ENCODE measurements around the gene PEDS1. TPM values are rescaled to one million over a fixed set of nuclear protein-coding genes. Genes with fewer than 3 reads are reported as not detected.

PEDS1 gene
- total and polyA plus RNA-seq, 2 of the 13 experiments (the other 11 are each of a cell fraction or from before 2014, with no cell fraction given): 30.5 to 93.9 TPM

DNA sequence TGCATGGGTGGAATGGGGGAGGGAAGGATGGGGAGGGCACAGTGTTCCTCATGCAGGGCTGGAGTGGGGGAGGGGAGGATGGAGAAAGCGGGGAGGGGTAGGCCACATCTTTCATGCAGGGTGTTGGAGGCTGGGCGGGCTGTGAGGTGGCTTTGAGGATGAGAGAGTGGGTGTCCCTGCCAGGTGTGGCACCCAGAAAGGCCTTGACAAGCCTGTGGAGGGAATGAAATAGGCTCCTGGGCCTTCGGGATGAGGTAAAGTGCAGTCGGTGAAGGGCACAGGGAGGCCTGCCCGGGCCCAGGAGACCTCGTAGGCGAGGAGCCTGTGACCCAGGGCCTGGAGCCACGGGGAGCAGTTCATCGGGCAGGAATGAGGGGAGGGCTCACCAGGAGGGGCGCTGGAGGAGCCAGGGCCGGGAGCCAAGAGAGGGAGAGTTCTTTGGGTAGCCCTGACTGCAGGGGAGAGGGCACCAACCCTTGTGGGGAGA, 44.7 kb upstream of the PEDS1 start (continued):
- TF ChIP-seq TEF (CRISPR knock-in tag; IDR thresholded peaks at IDR 0.05): no peak
- no peak for TF ChIP-seq ZNF296 (CRISPR knock-in tag; conservative IDR thresholded peaks at IDR 0.05)
- TF ChIP-seq, protein P1, sequence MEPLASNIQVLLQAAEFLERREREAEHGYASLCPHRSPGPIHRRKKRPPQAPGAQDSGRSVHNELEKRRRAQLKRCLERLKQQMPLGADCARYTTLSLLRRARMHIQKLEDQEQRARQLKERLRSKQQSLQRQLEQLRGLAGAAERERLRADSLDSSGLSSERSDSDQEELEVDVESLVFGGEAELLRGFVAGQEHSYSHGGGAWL (CRISPR knock-in tag; IDR thresholded peaks at IDR 0.05): no peak
- TF ChIP-seq ZNF709 (CRISPR knock-in tag; IDR thresholded peaks at IDR 0.05): no peak
- no peak for TF ChIP-seq ATF1 (CRISPR knock-in tag; IDR thresholded peaks at IDR 0.05)
- TF ChIP-seq CBX2 (IDR thresholded peaks at IDR 0.05; ENCODE audit: low read depth, low read length): no peak
- no peak for TF ChIP-seq CBX2 (CRISPR knock-in tag; IDR thresholded peaks at IDR 0.05; ENCODE audit: low read depth)
- TF ChIP-seq NR2C2 (CRISPR knock-in tag; IDR thresholded peaks at IDR 0.05; ENCODE audit: borderline replicate concordance): no peak
- TF ChIP-seq ZSCAN25 (CRISPR knock-in tag; IDR thresholded peaks at IDR 0.05): peak; percentile 71; the same call in 1 of the 2 replicates
- TF ChIP-seq HOXD1 (CRISPR knock-in tag; IDR thresholded peaks at IDR 0.05): no peak
- no peak for TF ChIP-seq ZBTB7B (CRISPR knock-in tag; IDR thresholded peaks at IDR 0.05)
- no peak for TF ChIP-seq ZNF792 (CRISPR knock-in tag; IDR thresholded peaks at IDR 0.05)
- TF ChIP-seq SOX5 (CRISPR knock-in tag; IDR thresholded peaks at IDR 0.05; ENCODE audit: borderline replicate concordance): no peak
- TF ChIP-seq ZNF569 (CRISPR knock-in tag; IDR thresholded peaks at IDR 0.05; ENCODE audit: borderline replicate concordance): no peak
- no peak for TF ChIP-seq THAP7 (CRISPR knock-in tag; IDR thresholded peaks at IDR 0.05)
- no peak for TF ChIP-seq CAMTA2 (CRISPR knock-in tag; IDR thresholded peaks at IDR 0.05; ENCODE audit: borderline replicate concordance)
- no peak for TF ChIP-seq ELF1 (CRISPR knock-in tag; IDR thresholded peaks at IDR 0.05)
- TF ChIP-seq SUZ12 (IDR thresholded peaks at IDR 0.05; ENCODE audit: low read depth, low read length): no peak
- peak; percentile 78; the same call in 1 of the 2 replicates for TF ChIP-seq ZNF768 (CRISPR knock-in tag; IDR thresholded peaks at IDR 0.05)
- 0 out of 2 replicates have a peak, but pooled peaks have one; percentile 26 for TF ChIP-seq CHD2 (IDR thresholded peaks at IDR 0.05; ENCODE audit: low read depth, low read length)
- no peak for TF ChIP-seq AGO1 (IDR thresholded peaks at IDR 0.05; ENCODE audit: low read depth, low read length, poor library complexity, severe bottlenecking)
- no peak for TF ChIP-seq HINFP (CRISPR knock-in tag; IDR thresholded peaks at IDR 0.05; ENCODE audit: low read depth)
- no peak for TF ChIP-seq KLF9 (CRISPR knock-in tag; IDR thresholded peaks at IDR 0.05; ENCODE audit: low read depth)
- 0 out of 2 replicates have a peak, but pooled peaks have one; percentile 22 for TF ChIP-seq KDM5B (CRISPR knock-in tag; IDR thresholded peaks at IDR 0.05; ENCODE audit: borderline replicate concordance)
- TF ChIP-seq KLF6 (CRISPR knock-in tag; IDR thresholded peaks at IDR 0.05): no peak
- TF ChIP-seq TIGD3 (CRISPR knock-in tag; IDR thresholded peaks at IDR 0.05; ENCODE audit: borderline replicate concordance): no peak
- TF ChIP-seq ZNF816 (CRISPR knock-in tag; IDR thresholded peaks at IDR 0.05; ENCODE audit: borderline replicate concordance): no peak
- no peak for TF ChIP-seq PPARG (CRISPR knock-in tag; conservative IDR thresholded peaks at IDR 0.05)
- TF ChIP-seq ZNF615 (CRISPR knock-in tag; IDR thresholded peaks at IDR 0.05; ENCODE audit: borderline replicate concordance): no peak
- TF ChIP-seq ZNF605 (CRISPR knock-in tag; IDR thresholded peaks at IDR 0.05): no peak

All from HepG2 (cell line).